Measurements from ENCODE around the gene SRRT.

Gene SRRT

DNA sequence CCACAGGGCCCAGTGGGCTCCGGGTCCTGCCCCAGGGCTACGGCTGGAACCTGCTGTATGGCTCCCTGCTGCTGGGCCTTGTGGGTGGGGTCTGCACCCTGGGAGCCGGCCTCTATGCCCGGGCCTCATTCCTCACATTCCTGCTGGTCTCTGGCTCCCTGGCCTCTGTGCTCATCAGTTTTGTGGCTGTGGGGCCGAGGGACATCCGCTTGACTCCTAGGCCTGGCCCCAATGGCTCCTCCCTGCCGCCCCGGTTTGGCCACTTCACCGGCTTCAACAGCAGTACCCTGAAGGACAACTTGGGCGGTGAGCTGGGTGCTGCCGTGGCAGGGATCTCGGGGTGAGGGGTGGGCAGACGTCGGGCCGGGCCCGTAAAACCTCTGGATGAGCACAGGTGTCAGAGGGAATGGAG is 18.0 kb upstream of the SRRT start:
- no peak for DNase-seq

DNA sequence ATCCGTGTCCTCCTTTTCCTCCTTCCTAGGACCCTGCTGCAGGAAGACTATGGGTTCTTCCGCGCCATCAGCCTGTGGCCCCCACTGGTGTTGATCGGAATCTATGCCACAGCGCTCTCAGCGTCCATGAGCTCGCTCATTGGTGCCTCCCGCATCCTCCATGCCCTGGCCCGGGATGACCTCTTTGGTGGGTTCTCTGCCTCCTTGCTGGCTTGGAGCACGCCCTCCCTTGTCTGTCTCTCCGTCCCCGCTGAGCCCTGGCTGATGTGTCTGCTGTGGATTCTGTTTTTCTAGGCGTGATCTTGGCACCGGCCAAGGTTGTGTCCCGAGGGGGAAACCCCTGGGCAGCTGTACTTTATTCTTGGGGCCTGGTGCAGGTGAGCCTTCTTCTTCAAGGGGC is 15.0 kb upstream of the SRRT start:
- DNase-seq: no peak

- DNase-seq: no peak
Observed at GRCh38 chr7:100860702-100861615, 13.9 kb upstream of the SRRT start.

- DNase-seq: no peak
Observed at GRCh38 chr7:100861616-100861985, 13.3 kb upstream of the SRRT start.

DNA sequence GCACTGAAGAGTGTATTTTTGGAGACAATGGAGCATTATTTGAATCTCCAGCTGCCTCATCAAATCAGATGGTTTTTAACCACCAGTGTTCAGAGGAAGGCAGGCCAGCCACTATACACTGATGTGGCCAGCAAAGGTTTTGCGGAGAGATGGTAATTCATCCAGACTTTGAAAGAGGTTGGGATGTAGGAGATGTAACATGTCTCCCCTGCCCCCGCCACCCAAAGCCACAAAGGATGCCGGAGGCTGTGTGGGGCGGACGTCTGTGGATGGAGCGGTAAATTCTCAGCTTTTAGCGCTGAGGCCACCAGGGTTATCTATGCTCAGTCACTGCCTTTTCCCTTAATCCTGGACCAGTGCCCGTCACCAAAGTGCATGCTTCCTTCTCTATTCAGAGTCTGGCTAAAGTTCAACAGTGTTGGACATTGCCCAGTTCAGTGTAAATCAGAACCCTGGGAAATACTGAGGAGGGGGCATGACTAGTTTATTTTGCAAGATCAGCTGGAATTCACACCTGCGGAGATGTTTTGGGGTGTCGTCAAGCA is 11.4 kb upstream of the SRRT start:
- DNase-seq: no peak

- DNase-seq: no peak
Observed at GRCh38 chr7:100864263-100864845, 10.5 kb upstream of the SRRT start.

DNA sequence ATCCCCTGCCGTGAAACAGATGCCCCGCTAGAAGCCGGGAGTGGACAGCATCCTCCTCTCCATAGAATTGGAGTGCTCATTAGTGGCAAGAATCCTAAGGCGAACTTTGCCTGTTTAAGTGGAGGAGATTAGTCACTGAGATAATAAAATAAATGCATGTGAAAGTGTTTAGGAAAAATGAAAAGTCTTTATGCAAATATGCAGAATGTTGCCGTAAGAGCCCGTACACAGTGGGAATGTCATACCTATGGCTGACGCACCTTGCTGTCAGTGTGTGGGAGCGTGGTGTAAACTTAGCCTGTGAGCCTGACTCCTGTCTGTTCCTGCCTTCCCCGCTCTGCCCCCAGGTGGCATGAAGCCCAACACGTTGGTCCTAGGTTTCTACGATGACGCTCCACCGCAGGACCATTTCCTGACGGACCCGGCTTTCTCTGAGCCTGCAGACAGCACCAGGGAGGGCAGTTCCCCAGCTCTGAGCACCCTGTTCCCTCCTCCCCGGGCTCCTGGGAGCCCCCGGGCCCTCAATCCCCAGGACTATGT is 9.5 kb upstream of the SRRT start:
- DNase-seq: no peak

DNA sequence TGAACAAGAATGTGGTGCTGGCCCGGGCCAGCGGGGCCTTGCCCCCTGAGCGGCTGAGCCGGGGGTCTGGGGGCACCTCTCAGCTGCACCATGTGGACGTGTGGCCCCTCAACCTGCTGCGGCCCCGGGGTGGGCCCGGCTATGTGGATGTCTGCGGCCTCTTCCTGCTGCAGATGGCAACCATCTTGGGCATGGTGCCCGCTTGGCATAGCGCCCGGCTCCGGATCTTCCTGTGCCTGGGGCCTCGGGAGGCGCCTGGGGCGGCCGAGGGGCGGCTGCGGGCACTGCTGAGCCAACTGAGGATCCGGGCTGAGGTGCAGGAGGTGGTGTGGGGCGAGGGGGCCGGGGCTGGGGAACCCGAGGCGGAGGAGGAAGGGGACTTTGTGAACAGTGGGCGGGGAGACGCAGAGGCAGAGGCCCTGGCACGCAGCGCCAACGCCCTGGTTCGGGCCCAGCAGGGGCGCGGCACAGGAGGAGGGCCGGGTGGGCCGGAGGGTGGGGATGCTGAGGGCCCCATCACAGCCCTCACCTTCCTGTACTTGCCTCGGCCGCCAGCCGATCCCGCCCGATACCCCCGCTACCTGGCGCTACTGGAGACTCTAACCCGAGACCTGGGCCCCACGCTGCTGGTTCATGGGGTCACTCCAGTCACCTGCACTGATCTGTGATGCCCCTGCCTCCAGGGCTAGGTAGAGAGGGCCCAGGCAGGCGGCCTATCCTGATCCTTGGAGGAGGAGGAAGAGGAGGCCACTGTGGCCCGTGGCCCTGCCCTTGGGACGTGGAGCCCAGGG is 8.8 kb upstream of the SRRT start:
- no peak for DNase-seq

GRCh38 chr7:100866729-100867039 is 8.2 kb upstream of the SRRT start:
- no peak for DNase-seq

DNA sequence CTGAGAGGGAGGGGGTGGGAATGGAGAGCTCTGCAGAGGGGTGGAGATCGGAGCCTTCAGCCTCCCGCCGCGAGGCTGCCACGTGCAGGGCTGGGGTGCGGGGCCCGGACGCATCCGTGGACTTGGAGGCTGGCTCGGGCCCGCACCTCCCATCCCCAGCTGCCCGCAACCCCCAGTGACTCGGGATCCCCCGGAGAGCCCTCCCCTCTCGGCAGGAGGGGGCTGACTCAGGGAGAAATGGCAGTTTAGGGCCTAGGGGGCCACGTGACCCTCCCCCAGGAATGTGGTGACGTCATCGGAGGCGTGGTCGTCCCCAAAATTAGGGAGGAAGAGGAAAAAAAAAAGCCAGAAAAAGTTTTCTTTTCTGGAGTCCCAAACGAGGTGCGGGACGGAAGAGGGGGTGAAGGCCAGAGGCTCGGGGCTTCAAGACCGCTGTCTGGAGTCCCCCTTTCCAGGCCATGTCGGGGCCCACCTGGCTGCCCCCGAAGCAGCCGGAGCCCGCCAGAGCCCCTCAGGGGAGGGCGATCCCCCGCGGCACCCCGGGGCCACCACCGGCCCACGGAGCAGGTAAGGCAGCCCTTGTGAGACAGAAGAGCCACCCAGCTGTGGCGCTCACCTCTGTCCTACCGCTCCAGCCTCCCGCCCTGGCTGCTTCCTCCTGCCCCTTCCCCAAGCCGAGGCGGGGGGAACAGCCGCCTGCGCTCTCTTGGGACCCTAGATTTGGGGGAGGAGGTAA is 7.7 kb upstream of the SRRT start, which contains the start of gene TRIP6:
Gene TRIP6, plus strand, starts transcription at position 348 of the 736 bp plus-strand sequence. Its CDS starts 111 bp downstream, at position 459.
- DNase-seq: peak; percentile 18 to 42

GRCh38 chr7:100867776-100868485 is 7.0 kb upstream of the SRRT start:
- DNase-seq: no peak

DNA sequence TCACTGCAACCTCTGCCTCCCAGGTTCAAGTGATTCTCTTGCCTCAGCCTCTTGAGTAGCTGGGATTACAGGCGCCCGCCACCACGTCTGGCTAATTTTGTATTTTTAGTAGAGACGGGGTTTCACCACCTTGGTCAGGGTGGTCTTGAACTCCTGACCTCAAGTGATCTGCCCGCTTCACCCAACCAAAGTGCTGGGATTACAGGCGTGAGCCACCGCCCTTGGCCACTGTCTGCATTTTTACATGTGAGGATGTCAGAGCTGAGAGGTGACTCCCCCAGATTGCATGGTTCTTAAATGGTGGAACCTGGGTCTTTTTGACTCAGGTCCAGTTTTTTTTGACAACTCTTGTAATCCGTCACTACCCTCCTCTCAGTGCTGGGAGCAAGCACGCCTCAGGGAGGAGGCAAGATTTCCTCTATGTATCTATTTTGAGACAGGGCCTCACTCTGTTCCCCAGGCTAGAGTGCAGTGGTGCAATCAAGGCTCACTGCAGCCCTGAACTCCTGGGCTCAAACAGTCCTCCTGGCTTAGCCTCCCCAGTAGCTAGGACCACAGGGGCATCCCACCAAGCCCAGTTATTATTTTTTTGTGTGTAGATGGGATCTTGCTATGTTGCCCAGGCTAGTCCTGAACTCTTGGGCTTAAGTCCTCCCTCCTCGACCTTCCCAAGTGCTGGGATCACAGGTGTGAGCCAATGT is 1.2 kb upstream of the SRRT start:
- DNase-seq: no peak

GRCh38 chr7:100874300-100874576 is 665 bp upstream of the SRRT start:
- no peak for DNase-seq

GRCh38 chr7:100875356-100875751 is 451 bp downstream of the SRRT start:
- peak in 1 of 2 experiments; percentile 17 for DNase-seq

- DNase-seq: no peak
Observed at GRCh38 chr7:100878013-100878412, 3.1 kb downstream of the SRRT start.

- DNase-seq: no peak
Observed at GRCh38 chr7:100878685-100879084, 3.8 kb downstream of the SRRT start.

GRCh38 chr7:100879685-100880261 is 4.9 kb downstream of the SRRT start:
- no peak for DNase-seq

- no peak for DNase-seq
Observed at GRCh38 chr7:100880645-100881044, 5.7 kb downstream of the SRRT start.

- DNase-seq: no peak
Observed at GRCh38 chr7:100881136-100881535, 6.2 kb downstream of the SRRT start.

DNA sequence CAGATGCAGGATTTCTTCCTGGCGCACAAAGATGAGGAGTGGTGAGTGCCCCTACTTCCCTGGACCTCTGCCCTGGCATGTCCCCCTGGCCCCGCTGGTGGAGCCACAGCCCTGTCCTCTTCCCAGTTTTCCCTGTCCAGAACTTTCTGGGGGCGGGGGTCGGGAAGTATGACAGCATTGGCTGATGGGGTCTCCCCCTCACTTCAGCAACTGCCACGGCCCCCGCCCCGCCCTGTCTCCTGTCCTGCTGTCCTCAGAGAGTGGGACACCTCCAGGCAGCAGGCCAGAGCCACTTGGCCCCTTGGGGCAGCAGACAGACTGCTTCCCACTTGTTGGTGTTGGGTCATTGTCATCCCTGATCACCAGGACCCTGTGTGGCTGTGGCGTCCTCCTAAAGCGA is 7.3 kb downstream of the SRRT start:
- DNase-seq: no peak

Data from Kasumi-1 (cell line).